K562 (cell line): Measurements from ENCODE around the gene MED13L. TPM values are rescaled to one million over a fixed set of nuclear protein-coding genes. Genes with fewer than 3 reads are reported as not detected.
"Not testable (repeated sequence)": the region's sequence is repeated elsewhere in the genome, so short reads cannot be mapped to it uniquely, and the experiment has no call there.

ENCODE experiments used
- ATAC-seq: fragments of 200-7000 bp; cut with Tn5 transposase; 3 replicates; pipeline ENCODE4 v1.9.1; 2020; ENCODE audit warnings: moderate library complexity
- BruUV-seq: library from RNA; stranded (reverse); fragments of 400-500 nt; replicated peaks from 2 replicates; lab custom pipeline; 2021; lab: Mats Ljungman, UMichigan
- CTCF ChIA-PET: fragments of 300-600 bp; formaldehyde crosslinking; extraction: SDS; loops from one replicate; lab custom pipeline; 2021; ENCODE audit warnings: low intra/inter-chr PET ratio; lab: Yijun Ruan, JAX
- POLR2A ChIA-PET: fragments of 300-600, 350-650 bp; sonication (Branson Sonifier 250); formaldehyde crosslinking; extraction: SDS; loops from one replicate; lab custom pipeline; 2021; ENCODE audit warnings: antibody characterized with exemption, inconsistent platforms; lab: Yijun Ruan, JAX
- DNase-seq, 4 experiments: peaks; one replicate each; pipeline versions ENCODE4 v3.0.0 to v3.0.0-alpha.2; 2011 to 2018; ENCODE audit warnings: low spot score in 3 of 4, mixed read lengths in 3 of 4; ENCODE audit errors: extremely low read depth in 1 of 4
- FAIRE-seq: peaks from 2 replicates; lab custom pipeline; 2011; peaks lifted over from hg19 to GRCh38; lab: Jason Lieb, UNC
- H2AFZ ChIP-seq: 2 replicates; pipeline ENCODE4 v1.6.0; 2011; ENCODE audit warnings: low read depth, low read length, control low read depth, inconsistent platforms
- H3K27ac ChIP-seq: fragments of 200-600 bp; 3 replicates; pipeline ENCODE4 v1.8.0; 2011; ENCODE audit warnings: low read depth, mild to moderate bottlenecking, control low read depth, inconsistent platforms, low read length, moderate library complexity, mixed read lengths; ENCODE audit errors: extremely low read depth
- H3K27me3 ChIP-seq, 2 experiments: fragments of 300-600 bp in 1 of 2; 2 replicates in 1 of 2; 3 replicates in 1 of 2; pipeline versions ENCODE4 v1.6.0 to v1.8.0; 2011; ENCODE audit warnings: inconsistent platforms in 2 of 2, low read length in 2 of 2, mild to moderate bottlenecking in 1 of 2, mixed read lengths in 1 of 2, moderate library complexity in 1 of 2; ENCODE audit not compliant: control insufficient read depth in 2 of 2, insufficient read depth in 2 of 2
- H3K36me3 ChIP-seq: fragments of 300-600 bp; 3 replicates; pipeline ENCODE4 v1.8.0; 2011; ENCODE audit warnings: mild to moderate bottlenecking, low read length, inconsistent platforms; ENCODE audit not compliant: control insufficient read depth, insufficient read depth
- H3K4me1 ChIP-seq, 2 experiments: fragments of 200-600 bp in 1 of 2; replicated peaks in 1 of 2; 2 replicates in 1 of 2; 3 replicates in 1 of 2; pipeline versions ENCODE4 v1.5.1 to v1.8.0; 2011; ENCODE audit warnings: inconsistent platforms in 2 of 2, low read length in 2 of 2, mild to moderate bottlenecking in 1 of 2, mixed read lengths in 1 of 2, moderate library complexity in 1 of 2; ENCODE audit not compliant: control insufficient read depth in 2 of 2, insufficient read depth in 2 of 2
- H3K4me2 ChIP-seq: 2 replicates; pipeline ENCODE4 v1.6.1; 2011; ENCODE audit warnings: low read length, control low read depth, inconsistent platforms, mixed read lengths; ENCODE audit not compliant: insufficient read depth
- H3K4me3 ChIP-seq: fragments of 200-600 bp; sonication (generic), shearing (Covaris generic); 2 replicates; pipeline ENCODE4 v1.5.1; 2016; ENCODE audit warnings: control low read depth, inconsistent platforms
- H3K79me2 ChIP-seq: fragments of 200-600 bp; 3 replicates; pipeline ENCODE4 v1.8.0; 2011; ENCODE audit warnings: low read length, inconsistent platforms; ENCODE audit not compliant: control insufficient read depth, insufficient read depth
- H3K9ac ChIP-seq, 2 experiments: 2 replicates each; pipeline versions ENCODE4 v1.6.0 to v1.6.1; 2011; ENCODE audit warnings: low read depth in 2 of 2, low read length in 2 of 2, control low read depth in 1 of 2, inconsistent platforms in 1 of 2, mild to moderate bottlenecking in 1 of 2, mixed read lengths in 1 of 2; ENCODE audit not compliant: insufficient read depth in 1 of 2
- H3K9me1 ChIP-seq: one replicate; pipeline ENCODE4 v1.6.0; 2011; ENCODE audit warnings: inconsistent platforms, mild to moderate bottlenecking, low read length, moderate library complexity; ENCODE audit not compliant: control insufficient read depth, insufficient read depth
- H3K9me3 ChIP-seq: replicated peaks from 2 replicates; pipeline ENCODE4 v1.5.1; 2011; ENCODE audit warnings: low read depth, low read length, inconsistent platforms; ENCODE audit not compliant: control insufficient read depth, insufficient read depth
- H4K20me1 ChIP-seq: replicated peaks from 2 replicates; pipeline ENCODE4 v1.6.1; 2011; ENCODE audit warnings: low read length, inconsistent platforms, mixed read lengths; ENCODE audit not compliant: control insufficient read depth, insufficient read depth
- HMBOX1 ChIP-seq: sonication (generic); IDR thresholded peaks from 2 replicates; pipeline ENCODE4 v1.6.1; 2016
- SMAD2 ChIP-seq: fragments of 150-350 bp; IDR thresholded peaks from 2 replicates; pipeline ENCODE4 v1.6.1; 2014; ENCODE audit warnings: low read depth, mild to moderate bottlenecking, low read length
- ZNF512 ChIP-seq: IDR thresholded peaks from 2 replicates; pipeline ENCODE4 v1.6.1; 2016; ENCODE audit warnings: missing genetic modification characterization, missing compliant biosample characterization
- WGBS: fragments of 100-300 bp; shearing (Covaris generic); methylation state at CpG from one replicate; pipeline ENCODE4 v1.1.6; 2016; ENCODE audit warnings: low coverage, mixed read lengths; ENCODE audit not compliant: insufficient coverage; ENCODE audit errors: missing lambda C conversion rate; 5-methylcytosine and 5-hydroxymethylcytosine counted together
- in situ Hi-C: fragments of 300-500 bp; cut with MboI; formaldehyde crosslinking; loops from 4 replicates; pipeline ENCODE4 v1.15.0; 2018; ENCODE audit warnings: inconsistent platforms, mixed read lengths
- intact Hi-C: fragments of 100-400 bp; cut with micrococcal nuclease; formaldehyde crosslinking; loops from 2 replicates; pipeline ENCODE4 v1.14.2; 2022
- polyA plus RNA-seq, 8 experiments: library from polyadenylated mRNA; depleted of rRNA in 4 of 8; stranded (reverse) in 5 of 8; unstranded in 3 of 8; fragments of >200 nt; fragmentation: Nextera tagmentation in 2 of 8; fragmentation: Illumina TruSeq in 1 of 8; extraction: Ambion mirVana in 2 of 8; extraction: Trizol in 1 of 8; gene quantifications; 2 replicates each; pipeline versions ENCODE4 v1.2.1 to v1.2.3, GENCODE V29; 2011 to 2014; ENCODE audit warnings: inconsistent platforms in 1 of 8, missing spikeins in 1 of 8
- total RNA-seq, 7 experiments: library from RNA; depleted of rRNA in 6 of 7; stranded (reverse); fragments of >200 nt in 6 of 7; fragmentation: Illumina TruSeq in 2 of 7; extraction: Trizol in 2 of 7; gene quantifications; 2 replicates each; pipeline versions ENCODE4 v1.2.1 to v1.2.3, GENCODE V29; 2011 to 2021; ENCODE audit warnings: low replicate concordance in 1 of 7

The MED13L gene
- total and polyA plus RNA-seq, 9 of the 15 experiments (the other 6 are each of a cell fraction or from before 2014, with no cell fraction given) = 13.4 to 90.3 (median 36.9) TPM

- H3K27ac ChIP-seq, CTCF ChIA-PET, H3K27me3 ChIP-seq, H2AFZ ChIP-seq, H3K9ac ChIP-seq, FAIRE-seq, H3K4me3 ChIP-seq, H4K20me1 ChIP-seq, intact Hi-C loops, BruUV-seq, in situ Hi-C loops, POLR2A ChIA-PET, ATAC-seq, H3K36me3 ChIP-seq, H3K9me3 ChIP-seq, H3K9me1 ChIP-seq, H3K4me2 ChIP-seq, DNase-seq, H3K4me1 ChIP-seq: not testable (repeated sequence)
- TF ChIP-seq ZNF512 (tag) = peak; percentile 78
- no CpG with 5 or more reads among the region's 4 CpGs for WGBS
- H3K79me2 ChIP-seq = peaks cover 68% of the 10 kb centered on the region
Measured at GRCh38 chr12:116031624-116032023, 245.9 kb downstream of the MED13L start.

- H3K4me1 ChIP-seq = no peaks in the 10 kb centered on the region
- in situ Hi-C loops = no loop called here
- H3K4me2 ChIP-seq = no peak overlapping the region
- WGBS = 84% methylated on average over 4 of the region's 4 CpGs
- no peak overlapping the region for H3K4me3 ChIP-seq
- no peak overlapping the region for H2AFZ ChIP-seq
- DNase-seq = no peak
- no peaks in the 10 kb centered on the region for H3K27me3 ChIP-seq
- no peaks in the 10 kb centered on the region; the same call in 1 of the 2 replicates for H4K20me1 ChIP-seq
- no peak for ATAC-seq
- H3K79me2 ChIP-seq = peaks cover 73% of the 10 kb centered on the region
- ChIA-PET CTCF (no interaction called here), POLR2A (no interaction called here)
- H3K9ac ChIP-seq = no peak overlapping the region
- no peaks in the 10 kb centered on the region for H3K9me1 ChIP-seq
- H3K27ac ChIP-seq = no peak overlapping the region
- FAIRE-seq = no peak
- no peaks in the 10 kb centered on the region for H3K36me3 ChIP-seq
- TF ChIP-seq HMBOX1 (peak; percentile 18; the same call in 1 of the 2 replicates), SMAD2 (no peak)
- no peaks in the 10 kb centered on the region for H3K9me3 ChIP-seq
- intact Hi-C loops = no loop called here
- no TSS peak for BruUV-seq
Measured at GRCh38 chr12:116028619-116029018, 248.9 kb downstream of the MED13L start.
